K562 (cell line): ENCODE data around the gene CHRM4. TPM values are rescaled to one million over a fixed set of nuclear protein-coding genes. Genes with fewer than 3 reads are reported as not detected.
A peak's percentile ranks its signal among the peaks of the same experiment; 100 is the strongest.

Experiments
- ATAC-seq: fragments of 200-7000 bp; cut with Tn5 transposase; 3 replicates; pipeline ENCODE4 v1.9.1; 2020; ENCODE audit warnings: moderate library complexity
- BruUV-seq: library from RNA; stranded (reverse); fragments of 400-500 nt; replicated peaks from 2 replicates; lab custom pipeline; 2021; lab: Mats Ljungman, UMichigan
- CTCF ChIA-PET: fragments of 300-600 bp; formaldehyde crosslinking; extraction: SDS; loops from one replicate; lab custom pipeline; 2021; ENCODE audit warnings: low intra/inter-chr PET ratio; lab: Yijun Ruan, JAX
- POLR2A ChIA-PET: fragments of 300-600, 350-650 bp; sonication (Branson Sonifier 250); formaldehyde crosslinking; extraction: SDS; loops from one replicate; lab custom pipeline; 2021; ENCODE audit warnings: antibody characterized with exemption, inconsistent platforms; lab: Yijun Ruan, JAX
- DNase-seq, 4 experiments: peaks; one replicate each; pipeline versions ENCODE4 v3.0.0 to v3.0.0-alpha.2; 2011 to 2018; ENCODE audit warnings: low spot score in 3 of 4, mixed read lengths in 3 of 4; ENCODE audit errors: extremely low read depth in 1 of 4
- FAIRE-seq: peaks from 2 replicates; lab custom pipeline; 2011; peaks lifted over from hg19 to GRCh38; lab: Jason Lieb, UNC
- H2AFZ ChIP-seq: 2 replicates; pipeline ENCODE4 v1.6.0; 2011; ENCODE audit warnings: low read depth, low read length, control low read depth, inconsistent platforms
- H3K27ac ChIP-seq: fragments of 200-600 bp; 3 replicates; pipeline ENCODE4 v1.8.0; 2011; ENCODE audit warnings: low read depth, mild to moderate bottlenecking, control low read depth, inconsistent platforms, low read length, moderate library complexity, mixed read lengths; ENCODE audit errors: extremely low read depth
- H3K27me3 ChIP-seq, 2 experiments: fragments of 300-600 bp in 1 of 2; 2 replicates in 1 of 2; 3 replicates in 1 of 2; pipeline versions ENCODE4 v1.6.0 to v1.8.0; 2011; ENCODE audit warnings: inconsistent platforms in 2 of 2, low read length in 2 of 2, mild to moderate bottlenecking in 1 of 2, mixed read lengths in 1 of 2, moderate library complexity in 1 of 2; ENCODE audit not compliant: control insufficient read depth in 2 of 2, insufficient read depth in 2 of 2
- H3K36me3 ChIP-seq: fragments of 300-600 bp; 3 replicates; pipeline ENCODE4 v1.8.0; 2011; ENCODE audit warnings: mild to moderate bottlenecking, low read length, inconsistent platforms; ENCODE audit not compliant: control insufficient read depth, insufficient read depth
- H3K4me1 ChIP-seq, 2 experiments: fragments of 200-600 bp in 1 of 2; replicated peaks in 1 of 2; 2 replicates in 1 of 2; 3 replicates in 1 of 2; pipeline versions ENCODE4 v1.5.1 to v1.8.0; 2011; ENCODE audit warnings: inconsistent platforms in 2 of 2, low read length in 2 of 2, mild to moderate bottlenecking in 1 of 2, mixed read lengths in 1 of 2, moderate library complexity in 1 of 2; ENCODE audit not compliant: control insufficient read depth in 2 of 2, insufficient read depth in 2 of 2
- H3K4me2 ChIP-seq: 2 replicates; pipeline ENCODE4 v1.6.1; 2011; ENCODE audit warnings: low read length, control low read depth, inconsistent platforms, mixed read lengths; ENCODE audit not compliant: insufficient read depth
- H3K4me3 ChIP-seq: fragments of 200-600 bp; sonication (generic), shearing (Covaris generic); 2 replicates; pipeline ENCODE4 v1.5.1; 2016; ENCODE audit warnings: control low read depth, inconsistent platforms
- H3K79me2 ChIP-seq: fragments of 200-600 bp; 3 replicates; pipeline ENCODE4 v1.8.0; 2011; ENCODE audit warnings: low read length, inconsistent platforms; ENCODE audit not compliant: control insufficient read depth, insufficient read depth
- H3K9ac ChIP-seq, 2 experiments: 2 replicates each; pipeline versions ENCODE4 v1.6.0 to v1.6.1; 2011; ENCODE audit warnings: low read depth in 2 of 2, low read length in 2 of 2, control low read depth in 1 of 2, inconsistent platforms in 1 of 2, mild to moderate bottlenecking in 1 of 2, mixed read lengths in 1 of 2; ENCODE audit not compliant: insufficient read depth in 1 of 2
- H3K9me1 ChIP-seq: one replicate; pipeline ENCODE4 v1.6.0; 2011; ENCODE audit warnings: inconsistent platforms, mild to moderate bottlenecking, low read length, moderate library complexity; ENCODE audit not compliant: control insufficient read depth, insufficient read depth
- H3K9me3 ChIP-seq: replicated peaks from 2 replicates; pipeline ENCODE4 v1.5.1; 2011; ENCODE audit warnings: low read depth, low read length, inconsistent platforms; ENCODE audit not compliant: control insufficient read depth, insufficient read depth
- H4K20me1 ChIP-seq: replicated peaks from 2 replicates; pipeline ENCODE4 v1.6.1; 2011; ENCODE audit warnings: low read length, inconsistent platforms, mixed read lengths; ENCODE audit not compliant: control insufficient read depth, insufficient read depth
- EHMT2 ChIP-seq: fragments of 450-650 bp; IDR thresholded peaks from 2 replicates; pipeline ENCODE4 v1.6.1; 2018; ENCODE audit warnings: antibody characterized with exemption
- HNRNPL ChIP-seq: fragments of 200-400 bp; formaldehyde crosslinking; IDR thresholded peaks from 2 replicates; pipeline ENCODE4 v1.6.1; 2017; ENCODE audit warnings: low read depth, mild to moderate bottlenecking, low read length
- WGBS: fragments of 100-300 bp; shearing (Covaris generic); methylation state at CpG from one replicate; pipeline ENCODE4 v1.1.6; 2016; ENCODE audit warnings: low coverage, mixed read lengths; ENCODE audit not compliant: insufficient coverage; ENCODE audit errors: missing lambda C conversion rate; 5-methylcytosine and 5-hydroxymethylcytosine counted together
- in situ Hi-C: fragments of 300-500 bp; cut with MboI; formaldehyde crosslinking; loops from 4 replicates; pipeline ENCODE4 v1.15.0; 2018; ENCODE audit warnings: inconsistent platforms, mixed read lengths
- intact Hi-C: fragments of 100-400 bp; cut with micrococcal nuclease; formaldehyde crosslinking; loops from 2 replicates; pipeline ENCODE4 v1.14.2; 2022
- polyA plus RNA-seq, 8 experiments: library from polyadenylated mRNA; depleted of rRNA in 4 of 8; stranded (reverse) in 5 of 8; unstranded in 3 of 8; fragments of >200 nt; fragmentation: Nextera tagmentation in 2 of 8; fragmentation: Illumina TruSeq in 1 of 8; extraction: Ambion mirVana in 2 of 8; extraction: Trizol in 1 of 8; gene quantifications; 2 replicates each; pipeline versions ENCODE4 v1.2.1 to v1.2.3, GENCODE V29; 2011 to 2014; ENCODE audit warnings: inconsistent platforms in 1 of 8, missing spikeins in 1 of 8
- total RNA-seq, 7 experiments: library from RNA; depleted of rRNA in 6 of 7; stranded (reverse); fragments of >200 nt in 6 of 7; fragmentation: Illumina TruSeq in 2 of 7; extraction: Trizol in 2 of 7; gene quantifications; 2 replicates each; pipeline versions ENCODE4 v1.2.1 to v1.2.3, GENCODE V29; 2011 to 2021; ENCODE audit warnings: low replicate concordance in 1 of 7
- TF ChIP-seq, protein P1 (sequence below): fragments of 450-650 bp; IDR thresholded peaks from one replicate; pipeline ENCODE4 v1.6.1; 2018; ENCODE audit warnings: mild to moderate bottlenecking, moderate library complexity; ENCODE audit not compliant: partially characterized antibody
- TF ChIP-seq, protein P2 (sequence below): sonication (generic); formaldehyde crosslinking; IDR thresholded peaks from 2 replicates; pipeline ENCODE4 v1.8.1; 2023; ENCODE audit warnings: mild to moderate bottlenecking, missing genetic modification reagents

The CHRM4 gene
- total and polyA plus RNA-seq, 9 of the 15 experiments (the other 6 are each of a cell fraction or from before 2014, with no cell fraction given) = 0.22 to 1.3 (median 0.40) TPM; not detected in 2

GRCh38 chr11:46385169-46386004, 6.2 kb downstream of the CHRM4 start:
- Histone ChIP-seq H3K9ac (0 out of 4 replicates have a peak overlapping the region, but pooled peaks of 1 of the 2 experiments have one; percentile 38), H3K4me2 (no peak overlapping the region), H3K79me2 (peaks cover 16% of the 10 kb centered on the region), H4K20me1 (no peaks in the 10 kb centered on the region; the same call in 1 of the 2 replicates), H3K27me3 (peaks cover 0 to 7% of the 10 kb centered on the region in 2 experiments; a peak in 1 of 5 replicates), H3K27ac (no peak overlapping the region), H3K36me3 (peaks cover 17% of the 10 kb centered on the region; the same call in 1 of the 3 replicates), H3K9me1 (peaks cover 7% of the 10 kb centered on the region), H3K4me3 (no peak overlapping the region), H3K4me1 (peaks cover 27 to 80% of the 10 kb centered on the region in 2 experiments), H2AFZ (no peak overlapping the region), H3K9me3 (no peaks in the 10 kb centered on the region)
- no peak for TF ChIP-seq EHMT2
- TF ChIP-seq, protein P1, sequence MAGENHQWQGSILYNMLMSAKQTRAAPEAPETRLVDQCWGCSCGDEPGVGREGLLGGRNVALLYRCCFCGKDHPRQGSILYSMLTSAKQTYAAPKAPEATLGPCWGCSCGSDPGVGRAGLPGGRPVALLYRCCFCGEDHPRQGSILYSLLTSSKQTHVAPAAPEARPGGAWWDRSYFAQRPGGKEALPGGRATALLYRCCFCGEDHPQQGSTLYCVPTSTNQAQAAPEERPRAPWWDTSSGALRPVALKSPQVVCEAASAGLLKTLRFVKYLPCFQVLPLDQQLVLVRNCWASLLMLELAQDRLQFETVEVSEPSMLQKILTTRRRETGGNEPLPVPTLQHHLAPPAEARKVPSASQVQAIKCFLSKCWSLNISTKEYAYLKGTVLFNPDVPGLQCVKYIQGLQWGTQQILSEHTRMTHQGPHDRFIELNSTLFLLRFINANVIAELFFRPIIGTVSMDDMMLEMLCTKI = no peak
- TF ChIP-seq HNRNPL = peak; percentile 45; the same call in 1 of the 2 replicates
- TF ChIP-seq, protein P2, sequence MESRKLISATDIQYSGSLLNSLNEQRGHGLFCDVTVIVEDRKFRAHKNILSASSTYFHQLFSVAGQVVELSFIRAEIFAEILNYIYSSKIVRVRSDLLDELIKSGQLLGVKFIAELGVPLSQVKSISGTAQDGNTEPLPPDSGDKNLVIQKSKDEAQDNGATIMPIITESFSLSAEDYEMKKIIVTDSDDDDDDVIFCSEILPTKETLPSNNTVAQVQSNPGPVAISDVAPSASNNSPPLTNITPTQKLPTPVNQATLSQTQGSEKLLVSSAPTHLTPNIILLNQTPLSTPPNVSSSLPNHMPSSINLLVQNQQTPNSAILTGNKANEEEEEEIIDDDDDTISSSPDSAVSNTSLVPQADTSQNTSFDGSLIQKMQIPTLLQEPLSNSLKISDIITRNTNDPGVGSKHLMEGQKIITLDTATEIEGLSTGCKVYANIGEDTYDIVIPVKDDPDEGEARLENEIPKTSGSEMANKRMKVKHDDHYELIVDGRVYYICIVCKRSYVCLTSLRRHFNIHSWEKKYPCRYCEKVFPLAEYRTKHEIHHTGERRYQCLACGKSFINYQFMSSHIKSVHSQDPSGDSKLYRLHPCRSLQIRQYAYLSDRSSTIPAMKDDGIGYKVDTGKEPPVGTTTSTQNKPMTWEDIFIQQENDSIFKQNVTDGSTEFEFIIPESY (CRISPR knock-in tag) = peak; percentile 60; the same call in 1 of the 2 replicates
- ChIA-PET CTCF (no interaction called here), POLR2A (no interaction called here)
- intact Hi-C loops = loop anchor here (5.0 kb wide), 1 partner anchor 232 kb away; the partner anchor contains the start of genes ATG13 and HARBI1
- in situ Hi-C loops = no loop called here
- 83% methylated on average over 37 of the region's 47 CpGs for WGBS
- BruUV-seq = no TSS peak
- ATAC-seq = no peak
- FAIRE-seq = no peak
- no peak for DNase-seq
